GM21723 (cell line): Measurements from ENCODE around the gene TJP3.
"Not testable (repeated sequence)": the region's sequence is repeated elsewhere in the genome, so short reads cannot be mapped to it uniquely, and the experiment has no call there.

ENCODE experiments used
- ATAC-seq: cut with Tn5 transposase; IDR thresholded peaks from one replicate; pipeline ENCODE4 v1.9.1; 2021; ENCODE audit warnings: mild to moderate bottlenecking, moderate library complexity; ENCODE audit not compliant: unreplicated experiment

The TJP3 gene

GRCh38 chr19:3708207-3708931 is at the start of gene TJP3:
TJP3 (plus strand) TSS chr19:3708384; CDS start chr19:3728433, 20,049 bp downstream.
- no peak for ATAC-seq

- ATAC-seq = no peak
Observed at GRCh38 chr19:3658870-3659745, 49.1 kb upstream of the TJP3 start.

- ATAC-seq = no peak
Observed at GRCh38 chr19:3659746-3660112, 48.5 kb upstream of the TJP3 start.

- no peak for ATAC-seq
Observed at GRCh38 chr19:3660493-3661219, 47.5 kb upstream of the TJP3 start.

- ATAC-seq = no peak
Observed at GRCh38 chr19:3661284-3662238, 46.6 kb upstream of the TJP3 start.

GRCh38 chr19:3663838-3664237 is 44.3 kb upstream of the TJP3 start:
- no peak for ATAC-seq

- no peak for ATAC-seq
Observed at GRCh38 chr19:3664879-3665642, 43.1 kb upstream of the TJP3 start.

- ATAC-seq = no peak
Observed at GRCh38 chr19:3665681-3666544, 42.3 kb upstream of the TJP3 start.

- not testable (repeated sequence) for ATAC-seq
Observed at GRCh38 chr19:3666545-3666856, 41.7 kb upstream of the TJP3 start.

GRCh38 chr19:3667037-3667638 is 41.0 kb upstream of the TJP3 start:
- no peak for ATAC-seq

- ATAC-seq = no peak
Observed at GRCh38 chr19:3667766-3668165, 40.4 kb upstream of the TJP3 start.

GRCh38 chr19:3668331-3669081 is 39.7 kb upstream of the TJP3 start:
- no peak for ATAC-seq

GRCh38 chr19:3669082-3669946 is 38.9 kb upstream of the TJP3 start:
- ATAC-seq = no peak

- ATAC-seq = no peak
Observed at GRCh38 chr19:3669947-3670795, 38.0 kb upstream of the TJP3 start.

- no peak for ATAC-seq
Observed at GRCh38 chr19:3670796-3671679, 37.1 kb upstream of the TJP3 start.
